ENCODE results near the gene IGSF5.

Gene IGSF5

DNA sequence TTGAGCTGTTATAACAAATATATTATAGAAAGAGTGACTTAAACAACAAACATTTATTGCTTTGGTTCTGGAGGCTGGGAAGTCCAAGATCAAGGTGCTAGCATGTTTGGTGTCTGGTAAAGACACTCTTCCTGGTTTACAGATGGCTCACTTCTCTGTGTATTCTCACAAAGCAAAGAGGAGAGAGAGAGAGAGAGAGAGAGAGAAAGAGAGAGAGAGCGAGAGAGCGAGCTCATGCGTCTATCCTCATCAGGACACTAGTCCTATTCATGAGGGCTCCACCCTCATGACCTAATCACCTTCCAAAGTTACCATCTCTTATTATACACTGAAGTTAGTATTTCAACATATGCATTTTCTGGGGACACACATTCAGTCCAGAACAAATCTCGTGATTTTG, 89.6 kb downstream of the IGSF5 start:
- FAIRE-seq: no peak

DNA sequence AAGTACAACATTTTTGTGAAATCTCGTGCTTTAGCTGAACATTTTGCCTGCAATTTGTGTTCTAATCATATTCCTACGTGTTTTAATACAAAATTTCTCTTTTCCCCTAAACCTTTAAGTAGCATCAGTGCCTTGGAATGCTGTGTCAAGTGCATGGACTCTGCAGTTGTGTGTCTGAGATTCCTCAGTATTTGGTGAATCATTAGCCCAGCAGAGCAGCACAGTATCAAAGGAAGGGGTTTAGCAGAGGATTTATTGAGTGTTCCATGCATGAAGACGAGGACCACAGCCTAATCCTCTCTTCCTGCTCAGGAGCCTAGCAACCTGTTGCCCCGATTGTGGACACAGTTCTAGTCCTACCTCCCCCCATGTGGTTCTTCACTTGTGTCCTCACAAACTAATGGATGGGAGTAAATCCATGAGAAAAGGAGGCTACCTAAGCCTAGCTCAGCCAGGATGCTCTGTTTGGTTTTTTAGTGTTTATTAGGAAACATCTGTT, 92.9 kb downstream of the IGSF5 start:
- FAIRE-seq: no peak

DNA sequence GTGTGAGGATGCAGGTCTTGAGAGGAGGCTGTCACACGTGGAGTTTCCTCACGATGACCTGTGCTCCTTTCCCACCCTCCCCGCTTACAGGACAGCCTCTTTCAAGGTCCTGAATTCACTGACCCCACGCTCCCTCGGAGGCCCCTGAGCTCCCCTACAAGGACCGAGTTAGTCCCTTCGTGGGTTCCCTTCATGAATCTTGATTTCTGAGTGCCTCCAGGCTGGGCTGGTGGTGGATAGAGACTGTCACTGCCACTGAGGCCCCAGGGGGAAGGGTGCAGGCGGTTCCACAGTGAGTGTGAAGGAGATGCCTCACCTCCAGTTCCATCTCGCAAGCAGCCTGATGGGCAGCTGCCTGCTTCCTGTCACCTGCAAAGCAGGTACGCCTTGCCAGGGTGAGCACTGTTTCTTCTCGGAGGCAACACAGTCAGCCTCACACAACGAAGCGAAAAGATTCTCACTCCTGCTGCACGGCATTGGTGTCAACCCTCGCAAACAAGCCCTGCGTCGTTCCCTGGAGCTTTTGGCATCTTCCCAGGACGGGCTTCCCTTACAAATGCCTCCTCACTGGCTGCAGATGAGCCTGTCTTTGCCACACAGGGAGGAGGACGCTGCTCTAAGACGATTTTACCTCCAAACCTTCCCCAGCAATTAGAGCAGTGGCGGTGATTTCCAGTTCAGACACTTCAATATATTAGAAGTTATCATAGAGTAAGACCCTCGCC, 95.6 kb downstream of the IGSF5 start:
- no peak for FAIRE-seq

DNA sequence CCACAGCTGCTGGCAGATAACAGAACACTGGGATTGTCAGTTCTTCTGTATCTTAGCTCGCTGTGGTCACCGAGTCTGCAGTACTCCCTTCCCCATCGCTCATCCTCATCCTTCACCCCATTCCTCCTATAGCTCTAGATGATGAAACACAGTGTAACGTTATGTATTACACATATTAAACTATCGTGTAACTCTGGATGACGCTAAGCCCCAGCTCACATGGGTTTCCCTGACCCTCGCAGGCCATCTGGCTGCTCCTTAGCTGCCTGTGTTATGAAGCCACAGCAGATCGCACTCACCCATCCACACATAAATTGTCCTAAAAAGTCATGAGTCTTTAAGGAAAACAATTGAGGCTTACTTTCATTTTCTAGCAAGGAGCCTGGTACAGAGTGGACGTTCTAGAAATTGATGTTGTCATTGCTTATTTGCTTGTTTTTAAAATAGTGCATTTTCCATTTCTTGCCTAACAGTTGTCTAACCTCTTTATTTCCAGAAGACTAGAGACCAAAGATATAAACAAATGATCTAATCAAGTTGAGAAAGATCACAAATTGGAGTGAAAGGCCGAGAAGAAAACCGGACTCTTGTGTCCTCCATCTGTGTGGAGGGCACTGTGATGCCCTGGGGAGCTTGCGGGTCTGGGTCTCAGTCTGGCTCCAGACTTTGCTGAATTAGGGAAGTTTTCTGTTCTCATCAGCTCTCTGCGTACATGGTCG, 97.9 kb downstream of the IGSF5 start:
- no peak for FAIRE-seq

DNA sequence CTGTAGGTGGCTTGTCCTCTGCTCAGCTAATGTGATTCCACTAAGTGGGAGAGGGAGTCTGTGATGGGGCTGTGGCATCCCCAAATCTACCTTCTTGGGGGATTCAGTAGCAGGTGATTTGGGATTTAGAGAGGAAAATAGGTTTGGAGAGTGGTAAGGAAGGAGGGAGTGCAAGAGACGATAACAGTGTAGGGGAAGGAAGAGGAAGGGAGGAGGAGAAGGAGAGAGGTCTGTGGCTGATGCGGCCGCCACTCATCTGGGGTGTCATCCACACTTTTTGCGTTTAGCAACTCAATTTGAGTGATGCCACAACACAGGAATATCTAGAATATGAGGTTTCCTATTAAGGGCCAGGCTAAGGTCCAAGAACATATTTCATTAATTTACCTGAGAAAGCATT, 98.5 kb downstream of the IGSF5 start:
- FAIRE-seq: no peak

DNA sequence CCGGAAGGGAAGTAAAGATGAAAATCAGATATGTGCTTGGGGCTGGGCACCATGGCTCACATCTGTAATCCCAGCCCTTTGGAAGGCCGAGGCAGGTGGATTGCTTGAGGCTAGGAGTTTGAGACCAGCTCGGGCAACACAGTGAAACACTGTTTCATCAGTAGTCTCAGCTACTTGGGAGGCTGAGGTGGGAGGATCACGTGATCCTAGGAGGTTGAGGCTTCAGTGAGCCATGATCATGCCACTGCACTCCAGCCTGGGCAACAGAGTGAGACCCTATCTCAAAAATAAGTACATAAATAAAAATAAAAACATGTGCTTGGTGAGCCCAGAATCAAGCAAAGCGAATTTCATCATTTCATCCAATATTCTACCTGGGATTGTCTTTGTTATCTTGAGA, 98.9 kb downstream of the IGSF5 start:
- FAIRE-seq: no peak

DNA sequence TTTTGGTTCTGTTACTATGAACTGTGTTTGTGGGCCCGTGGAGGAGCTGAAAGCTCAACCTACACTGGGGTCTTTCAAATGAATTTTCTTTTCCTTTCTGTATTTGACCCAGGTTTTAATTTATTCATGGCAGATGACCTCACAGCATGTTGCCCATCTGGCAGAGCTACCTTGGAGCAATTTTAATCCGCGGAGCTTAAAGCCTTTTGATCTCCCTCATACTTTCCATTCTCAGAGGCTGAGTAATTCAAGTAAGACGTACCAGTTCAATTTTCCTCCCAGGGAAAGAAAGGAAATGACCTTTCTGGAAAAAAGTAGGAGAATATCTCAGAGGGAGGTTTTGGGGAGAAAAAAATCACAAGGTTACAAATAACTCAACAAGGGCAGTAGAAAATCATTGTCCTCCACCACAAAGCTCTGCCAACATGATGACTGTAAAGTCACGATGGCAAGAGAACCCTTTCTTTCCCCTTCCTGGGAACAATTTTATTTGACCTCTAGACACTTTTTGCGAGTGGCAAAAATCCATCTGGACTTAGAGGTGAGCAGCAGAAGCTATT, 100.7 kb downstream of the IGSF5 start:
- FAIRE-seq: no peak

DNA sequence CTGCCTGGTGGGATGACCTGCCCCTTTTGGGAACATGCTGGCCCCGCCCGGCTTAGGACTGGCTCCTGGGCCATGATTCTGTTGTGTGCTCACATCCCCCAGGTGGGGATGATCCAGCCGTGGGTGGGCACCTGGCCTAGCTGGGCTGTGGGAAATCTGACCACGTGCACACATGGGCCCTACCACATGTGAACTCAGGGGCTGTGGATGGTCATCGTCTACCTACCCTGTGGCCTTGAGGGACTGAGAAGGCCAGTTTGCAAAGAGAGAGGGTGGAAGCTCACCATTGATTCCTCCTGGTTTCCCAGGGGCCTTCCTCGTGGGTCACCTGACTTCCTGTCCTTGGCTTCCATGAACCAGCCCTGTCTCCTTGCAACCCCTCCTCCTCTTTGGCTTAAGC, 102.9 kb downstream of the IGSF5 start:
- FAIRE-seq: no peak

DNA sequence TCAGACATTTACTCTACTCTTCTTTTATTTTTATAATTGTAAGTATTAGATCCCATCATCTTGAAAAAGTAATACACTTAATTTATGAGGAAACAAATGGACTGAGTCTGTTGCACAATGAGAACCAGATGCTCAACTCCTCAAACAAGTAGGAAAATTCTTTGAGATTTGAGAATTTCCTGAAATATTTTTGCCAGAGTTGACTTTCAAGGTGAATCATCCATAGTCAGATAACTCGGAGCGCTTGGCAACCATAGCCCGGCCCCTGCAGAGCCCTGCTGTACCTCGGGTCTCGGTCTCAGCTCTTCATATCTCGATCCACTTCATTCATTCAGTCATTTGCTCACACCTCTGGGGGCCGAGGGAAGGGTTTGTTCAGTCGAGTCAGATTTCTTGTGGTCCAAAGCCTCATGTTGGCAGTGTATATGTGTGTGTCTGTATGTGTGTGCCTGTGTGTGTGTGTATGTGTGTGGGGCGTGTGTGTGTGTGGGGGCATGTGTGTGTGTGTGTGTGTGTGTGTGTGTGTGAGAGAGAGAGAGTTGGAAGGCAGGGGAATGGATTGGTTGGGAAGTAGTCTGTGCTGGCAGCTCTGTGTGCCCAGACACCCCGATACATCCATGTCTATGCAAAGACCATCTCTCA, 104.2 kb downstream of the IGSF5 start:
- no peak for FAIRE-seq

DNA sequence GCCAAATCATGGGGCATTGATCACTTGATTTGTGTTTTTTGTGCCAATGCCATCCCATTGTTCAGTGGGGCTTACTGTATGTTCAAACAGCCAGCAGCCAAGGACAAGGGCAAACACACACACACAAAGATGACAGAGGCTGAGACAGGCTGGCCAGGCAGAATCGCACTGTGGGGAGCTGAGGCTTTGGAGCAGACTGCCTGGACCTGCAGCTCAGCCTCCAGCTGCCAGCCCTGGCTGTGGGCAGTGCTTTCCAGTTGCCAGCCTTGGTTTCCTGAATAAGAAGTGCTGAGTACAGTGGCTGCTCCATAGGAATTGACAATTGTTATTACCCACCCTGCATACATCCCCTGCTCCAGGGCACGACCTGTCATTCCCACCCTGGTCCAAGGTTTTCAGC, 105.3 kb downstream of the IGSF5 start:
- FAIRE-seq: no peak

DNA sequence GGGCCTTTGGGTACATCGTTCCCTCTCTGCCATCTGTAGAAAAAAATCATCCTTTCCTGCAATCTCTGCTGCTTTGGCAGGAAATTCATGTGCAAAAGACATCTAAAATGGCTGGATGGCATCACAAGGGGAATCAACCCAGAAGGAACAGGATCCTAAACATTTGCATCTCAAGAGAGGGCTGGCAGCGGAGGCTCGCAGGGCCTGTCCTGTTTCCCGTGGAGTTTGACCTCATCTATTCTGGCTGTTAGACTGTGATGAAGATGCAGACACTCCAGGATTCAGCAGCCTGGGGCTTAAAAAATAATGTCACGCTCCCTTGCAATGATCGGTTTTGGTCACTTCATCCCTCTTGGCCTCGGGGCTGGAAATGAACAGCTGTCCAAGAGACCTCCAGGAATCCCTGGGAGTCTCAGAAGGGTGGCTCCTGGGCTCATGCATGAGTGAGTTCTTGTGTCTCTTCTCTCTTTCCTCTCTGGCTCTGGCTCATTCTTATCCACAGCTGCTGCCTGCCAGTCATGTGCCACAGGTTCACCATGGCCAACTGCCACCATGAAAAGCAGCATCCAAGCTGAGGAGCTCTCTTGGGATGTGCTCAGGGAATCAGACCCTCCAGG, 106.1 kb downstream of the IGSF5 start:
- no peak for FAIRE-seq

Data from colon (tissue), 2 donors.